ENCODE measurements around the gene EDDM3A.

EDDM3A gene

GRCh38 chr14:20781803-20782202 lies 36.1 kb downstream of the EDDM3A start:
- peak overlapping the region; percentile 63 for H3K4me3 ChIP-seq (ENCODE audit: low read depth, low read length)
- no peak for DNase-seq (ENCODE audit: low read depth)
- TF ChIP-seq CTCF (IDR thresholded peaks at IDR 0.05; ENCODE audit: low read depth, low read length, missing control alignments): no peak

- peak overlapping the region; percentile 63 for H3K4me3 ChIP-seq (ENCODE audit: low read depth, low read length)
- DNase-seq (ENCODE audit: low read depth): no peak
- no peak for TF ChIP-seq CTCF (IDR thresholded peaks at IDR 0.05; ENCODE audit: low read depth, low read length, missing control alignments)
Measured at GRCh38 chr14:20782280-20782890, 36.7 kb downstream of the EDDM3A start.

GRCh38 chr14:20787025-20787424 lies 41.3 kb downstream of the EDDM3A start:
- TF ChIP-seq CTCF (IDR thresholded peaks at IDR 0.05; ENCODE audit: low read depth, low read length, missing control alignments): no peak
- no peak overlapping the region for H3K4me3 ChIP-seq (ENCODE audit: low read depth, low read length)
- no peak for DNase-seq (ENCODE audit: low read depth)

GRCh38 chr14:20789230-20789813 lies 43.6 kb downstream of the EDDM3A start:
- DNase-seq (ENCODE audit: low read depth): no peak
- H3K4me3 ChIP-seq (ENCODE audit: low read depth, low read length): no peak overlapping the region
- no peak for TF ChIP-seq CTCF (IDR thresholded peaks at IDR 0.05; ENCODE audit: low read depth, low read length, missing control alignments)

- no peak for TF ChIP-seq CTCF (IDR thresholded peaks at IDR 0.05; ENCODE audit: low read depth, low read length, missing control alignments)
- no peak overlapping the region for H3K4me3 ChIP-seq (ENCODE audit: low read depth, low read length)
- no peak for DNase-seq (ENCODE audit: low read depth)
Measured at GRCh38 chr14:20790464-20791116, 44.9 kb downstream of the EDDM3A start.

- H3K4me3 ChIP-seq (ENCODE audit: low read depth, low read length): no peak overlapping the region
- TF ChIP-seq CTCF (IDR thresholded peaks at IDR 0.05; ENCODE audit: low read depth, low read length, missing control alignments): no peak
- no peak for DNase-seq (ENCODE audit: low read depth)
Measured at GRCh38 chr14:20791187-20791586, 45.5 kb downstream of the EDDM3A start.

Measured in GM12864 (cell line).